Ovary (tissue), 3 donors: ENCODE measurements around the gene SRP72.

Source experiments
- POLR2A ChIP-seq: fragments of 450-650 bp; IDR thresholded peaks from one replicate; pipeline ENCODE4 v1.6.1; 2017; ENCODE audit warnings: antibody characterized with exemption, mild to moderate bottlenecking, moderate library complexity
- TF ChIP-seq, protein P1 (sequence below), 3 donors: fragments of 450-650 bp in 2 of 3; fragments of 200-600 bp in 1 of 3; IDR thresholded peaks; one replicate each; pipeline versions ENCODE4 v1.5.1 to v1.8.0; 2016 to 2022; ENCODE audit warnings: antibody characterized with exemption in 3 of 3, mild to moderate bottlenecking in 1 of 3
- donor health status: DM: no; HTN: no; CAD: no.

DNA sequence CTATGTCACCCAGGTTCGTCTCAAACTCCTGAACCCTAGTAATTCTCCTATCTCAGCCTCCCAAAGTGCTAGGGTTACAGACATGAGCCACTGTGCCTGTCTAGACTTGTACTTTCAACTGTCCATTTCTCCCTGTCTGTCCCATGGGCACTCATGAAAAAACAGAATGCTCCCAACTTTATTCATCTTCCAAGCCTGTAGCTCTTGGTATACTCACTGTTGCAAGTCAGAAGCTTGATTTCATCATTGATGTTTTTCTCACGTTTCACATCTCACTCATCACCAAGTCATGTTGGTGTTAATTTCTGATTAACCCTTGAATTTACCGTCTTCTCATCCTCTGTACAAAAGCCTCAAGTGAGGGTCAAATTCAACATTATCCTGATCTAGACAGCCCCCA is 7.3 kb upstream of the SRP72 start:
- TF ChIP-seq, protein P1, sequence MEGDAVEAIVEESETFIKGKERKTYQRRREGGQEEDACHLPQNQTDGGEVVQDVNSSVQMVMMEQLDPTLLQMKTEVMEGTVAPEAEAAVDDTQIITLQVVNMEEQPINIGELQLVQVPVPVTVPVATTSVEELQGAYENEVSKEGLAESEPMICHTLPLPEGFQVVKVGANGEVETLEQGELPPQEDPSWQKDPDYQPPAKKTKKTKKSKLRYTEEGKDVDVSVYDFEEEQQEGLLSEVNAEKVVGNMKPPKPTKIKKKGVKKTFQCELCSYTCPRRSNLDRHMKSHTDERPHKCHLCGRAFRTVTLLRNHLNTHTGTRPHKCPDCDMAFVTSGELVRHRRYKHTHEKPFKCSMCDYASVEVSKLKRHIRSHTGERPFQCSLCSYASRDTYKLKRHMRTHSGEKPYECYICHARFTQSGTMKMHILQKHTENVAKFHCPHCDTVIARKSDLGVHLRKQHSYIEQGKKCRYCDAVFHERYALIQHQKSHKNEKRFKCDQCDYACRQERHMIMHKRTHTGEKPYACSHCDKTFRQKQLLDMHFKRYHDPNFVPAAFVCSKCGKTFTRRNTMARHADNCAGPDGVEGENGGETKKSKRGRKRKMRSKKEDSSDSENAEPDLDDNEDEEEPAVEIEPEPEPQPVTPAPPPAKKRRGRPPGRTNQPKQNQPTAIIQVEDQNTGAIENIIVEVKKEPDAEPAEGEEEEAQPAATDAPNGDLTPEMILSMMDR (IDR thresholded peaks at IDR 0.05) = no peak
- TF ChIP-seq POLR2A = no peak
